IPS-11a (cell line): ENCODE measurements around the gene GORASP2.

Experiments used
- H3K4me3 ChIP-seq: one replicate; pipeline ENCODE4 v1.5.1; 2013; ENCODE audit warnings: low read depth, low read length, control low read depth

Gene GORASP2

GRCh38 chr2:170963386-170963785 is 34.3 kb downstream of the GORASP2 start:
- H3K4me3 ChIP-seq: no peak overlapping the region

- H3K4me3 ChIP-seq: no peak overlapping the region
Observed at GRCh38 chr2:170965446-170966225, 36.6 kb downstream of the GORASP2 start.

DNA sequence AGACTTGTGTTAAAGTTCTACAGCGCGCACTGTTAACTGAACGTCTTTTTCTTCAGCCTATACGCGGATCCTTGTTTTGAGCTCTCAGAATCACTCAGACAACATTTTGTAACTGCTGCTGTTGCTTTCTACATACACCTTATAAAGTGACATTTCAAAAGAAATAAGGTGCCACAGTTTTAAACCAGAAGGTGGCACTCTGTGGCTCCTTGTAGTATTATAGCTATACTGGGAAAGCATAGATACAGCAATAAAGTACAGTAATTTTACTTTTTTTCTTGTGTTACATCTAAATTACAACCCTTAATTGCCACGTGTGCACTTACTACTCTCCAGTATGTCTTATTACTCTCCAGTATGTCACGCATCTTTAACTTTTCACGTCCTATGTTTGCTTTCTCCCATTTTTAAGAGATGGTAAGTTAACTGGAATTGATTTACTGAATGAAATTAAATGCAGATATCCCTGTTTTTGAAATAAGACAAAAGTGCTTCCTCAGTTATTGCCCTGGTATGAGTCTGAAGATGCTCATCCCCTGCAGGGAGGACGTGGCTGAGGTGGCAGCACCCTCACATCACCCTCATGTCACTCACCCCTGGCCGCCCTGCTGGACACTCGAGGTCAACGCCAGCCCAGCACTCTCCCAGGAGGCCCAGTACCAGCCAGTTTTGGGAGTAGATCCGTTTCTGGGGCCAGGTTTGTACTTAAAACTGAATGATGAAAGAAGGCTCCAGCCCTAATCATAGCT is 37.8 kb downstream of the GORASP2 start:
- no peak overlapping the region for H3K4me3 ChIP-seq

DNA sequence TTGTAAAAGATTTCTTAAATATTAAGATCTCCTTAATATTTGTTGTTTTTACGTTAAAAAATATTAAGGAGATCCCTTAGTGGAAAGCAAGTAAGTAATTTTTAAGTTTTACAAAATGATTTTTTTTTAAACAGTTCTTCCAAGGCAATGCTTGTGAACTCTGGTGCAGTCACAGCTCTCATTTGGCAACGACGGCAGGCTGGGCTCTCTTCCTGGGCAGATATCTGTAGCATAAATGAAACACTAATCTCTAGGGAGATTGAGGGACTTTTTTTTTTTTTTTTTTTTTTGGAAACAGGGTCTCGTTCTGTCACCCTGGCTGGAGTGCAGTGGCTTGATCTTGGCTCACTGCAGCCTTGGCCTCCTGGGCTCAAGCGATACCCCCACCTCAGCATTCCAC is 38.5 kb downstream of the GORASP2 start:
- no peak overlapping the region for H3K4me3 ChIP-seq

GRCh38 chr2:170968205-170969003 is 39.4 kb downstream of the GORASP2 start:
- no peak overlapping the region for H3K4me3 ChIP-seq

DNA sequence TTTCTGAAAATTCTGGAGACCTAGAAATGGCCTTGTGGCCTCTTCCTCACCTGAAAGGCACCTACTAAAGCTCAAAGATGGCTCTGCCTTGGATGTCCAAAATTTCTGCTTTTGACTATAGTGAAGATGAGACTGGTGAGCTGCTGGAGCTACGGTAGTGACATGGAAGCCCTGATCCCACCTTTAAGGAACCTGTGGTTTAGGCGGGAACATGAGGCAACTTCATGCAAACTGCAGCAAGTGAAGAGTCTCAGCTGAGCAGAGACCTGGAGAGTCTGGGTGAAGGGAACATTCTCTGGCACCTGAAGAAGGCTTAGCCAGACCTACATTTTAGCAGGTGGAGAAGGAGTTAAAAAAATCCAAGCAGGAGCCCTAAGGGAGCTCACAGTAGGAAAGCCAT is 40.0 kb downstream of the GORASP2 start:
- H3K4me3 ChIP-seq: no peak overlapping the region

- H3K4me3 ChIP-seq: no peak overlapping the region
Observed at GRCh38 chr2:170969872-170970496, 40.9 kb downstream of the GORASP2 start.

GRCh38 chr2:170971071-170971470 is 42.0 kb downstream of the GORASP2 start:
- H3K4me3 ChIP-seq: no peak overlapping the region

- H3K4me3 ChIP-seq: no peak overlapping the region
Observed at GRCh38 chr2:170972296-170973224, 43.5 kb downstream of the GORASP2 start.

DNA sequence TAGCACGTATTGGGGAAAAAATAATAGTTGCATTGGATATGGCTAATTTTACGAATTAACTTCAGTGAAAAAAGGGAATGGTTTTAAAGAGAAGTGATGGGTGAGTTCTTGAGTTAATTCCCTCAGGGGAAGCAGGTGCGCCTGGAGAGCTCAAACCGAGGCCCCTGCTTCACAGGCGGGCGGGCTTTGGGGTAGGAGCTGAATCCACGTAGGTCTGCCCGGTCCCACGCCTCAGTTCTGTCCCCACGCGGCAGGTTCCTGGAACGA is 44.1 kb downstream of the GORASP2 start:
- no peak overlapping the region for H3K4me3 ChIP-seq

DNA sequence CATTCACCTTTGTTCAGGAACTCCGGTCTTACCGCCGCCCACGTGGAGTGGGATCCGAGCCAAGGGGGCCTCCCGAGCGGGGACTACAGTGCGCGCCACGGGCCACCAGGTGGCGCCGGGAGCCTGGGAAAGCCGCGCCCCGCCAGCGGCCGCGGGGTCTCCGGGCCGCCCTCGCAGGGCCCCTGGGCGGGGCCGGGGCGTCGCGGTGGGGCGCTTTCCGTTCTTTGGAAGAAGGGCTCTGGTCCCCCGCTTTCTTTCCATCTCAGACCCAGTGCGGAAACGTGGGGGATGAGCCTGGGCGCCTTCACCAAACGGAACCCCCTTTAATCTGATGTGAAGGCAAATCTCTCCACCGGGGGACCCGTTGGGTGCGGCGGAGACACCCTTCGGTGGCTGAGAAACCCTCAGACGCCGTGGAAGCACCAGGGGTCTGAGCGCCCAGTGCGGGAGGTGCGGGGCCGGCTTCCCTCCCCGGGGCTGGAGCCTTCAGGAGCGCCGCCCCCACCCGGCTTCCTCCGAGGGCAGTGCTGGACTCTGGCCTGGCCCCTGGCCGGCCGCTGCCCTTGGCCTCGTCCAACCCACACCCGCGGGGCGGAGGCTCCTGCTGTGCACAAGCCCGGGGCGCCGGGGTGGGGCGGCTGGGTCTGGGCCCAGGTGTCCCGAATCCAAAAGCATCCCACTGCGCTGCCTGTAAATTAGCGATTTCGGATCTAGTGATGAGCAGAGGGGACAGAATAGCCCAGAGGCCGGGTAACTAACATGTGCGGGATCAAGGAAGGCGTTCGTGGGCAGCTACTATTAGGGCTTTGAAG is 44.6 kb downstream of the GORASP2 start:
- H3K4me3 ChIP-seq: peak overlapping the region; percentile 14

GRCh38 chr2:170974304-170974993 is 45.4 kb downstream of the GORASP2 start:
- no peak overlapping the region for H3K4me3 ChIP-seq

DNA sequence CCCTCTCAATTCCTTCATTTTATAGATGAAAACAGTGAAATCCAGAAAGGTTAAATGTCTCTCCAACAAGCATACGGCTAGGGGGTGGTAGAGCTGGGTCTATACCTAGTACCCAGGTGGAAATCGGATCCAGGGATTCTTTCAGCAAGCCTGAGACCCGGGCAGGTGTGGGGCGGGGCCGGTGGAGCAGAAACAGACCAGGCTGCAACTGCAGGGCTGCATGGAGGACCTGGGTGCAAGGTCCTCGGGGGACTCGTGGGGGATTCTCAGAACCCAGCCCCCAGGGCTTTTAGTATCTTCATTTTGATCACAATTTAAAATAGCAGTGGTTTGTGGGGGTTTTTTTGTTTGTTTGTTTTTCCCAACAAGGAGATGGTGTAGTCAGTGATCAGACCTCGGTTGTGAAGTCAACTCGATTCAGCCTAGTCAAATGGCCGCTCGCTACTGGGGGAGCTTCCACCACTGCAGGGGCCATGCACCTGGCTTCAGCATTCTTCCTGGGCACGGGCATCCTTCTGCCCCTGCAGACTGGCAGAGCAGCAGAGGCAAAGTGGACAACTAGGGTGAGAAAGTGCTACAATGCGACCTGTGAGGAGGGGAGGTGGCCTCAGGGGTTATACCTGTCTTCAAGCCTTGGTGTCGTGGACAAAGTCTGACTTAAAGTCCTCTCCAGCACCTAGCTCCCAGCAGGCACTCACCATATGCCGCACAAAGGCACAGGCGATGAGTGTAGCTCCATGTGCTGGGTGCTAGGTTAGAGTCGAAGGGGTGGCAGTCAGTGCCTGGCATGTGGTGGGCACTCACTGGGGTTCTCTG is 46.3 kb downstream of the GORASP2 start:
- no peak overlapping the region for H3K4me3 ChIP-seq

- H3K4me3 ChIP-seq: no peak overlapping the region
Observed at GRCh38 chr2:170975943-170976270, 46.9 kb downstream of the GORASP2 start.

- no peak overlapping the region for H3K4me3 ChIP-seq
Observed at GRCh38 chr2:170984079-170984478, 55.0 kb downstream of the GORASP2 start.

DNA sequence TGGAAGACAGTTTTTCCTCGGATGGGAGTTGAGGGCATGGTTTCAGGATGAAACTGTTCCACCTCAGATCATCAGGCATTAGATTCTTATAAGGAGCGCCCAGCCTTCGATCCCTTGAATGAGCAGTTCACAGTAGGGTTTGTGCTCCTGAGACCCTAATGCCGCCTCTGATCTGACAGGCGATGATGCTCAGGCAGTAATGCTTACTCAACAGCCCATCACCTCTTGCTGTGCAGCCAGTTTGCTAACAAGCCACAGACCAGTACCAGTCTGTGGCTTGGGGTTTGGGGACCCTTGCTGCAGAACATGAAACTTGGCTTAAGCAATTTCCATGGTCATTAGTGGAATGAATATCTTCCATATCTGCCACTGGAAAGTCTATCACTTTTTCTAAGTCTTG is 56.4 kb downstream of the GORASP2 start:
- H3K4me3 ChIP-seq: no peak overlapping the region

DNA sequence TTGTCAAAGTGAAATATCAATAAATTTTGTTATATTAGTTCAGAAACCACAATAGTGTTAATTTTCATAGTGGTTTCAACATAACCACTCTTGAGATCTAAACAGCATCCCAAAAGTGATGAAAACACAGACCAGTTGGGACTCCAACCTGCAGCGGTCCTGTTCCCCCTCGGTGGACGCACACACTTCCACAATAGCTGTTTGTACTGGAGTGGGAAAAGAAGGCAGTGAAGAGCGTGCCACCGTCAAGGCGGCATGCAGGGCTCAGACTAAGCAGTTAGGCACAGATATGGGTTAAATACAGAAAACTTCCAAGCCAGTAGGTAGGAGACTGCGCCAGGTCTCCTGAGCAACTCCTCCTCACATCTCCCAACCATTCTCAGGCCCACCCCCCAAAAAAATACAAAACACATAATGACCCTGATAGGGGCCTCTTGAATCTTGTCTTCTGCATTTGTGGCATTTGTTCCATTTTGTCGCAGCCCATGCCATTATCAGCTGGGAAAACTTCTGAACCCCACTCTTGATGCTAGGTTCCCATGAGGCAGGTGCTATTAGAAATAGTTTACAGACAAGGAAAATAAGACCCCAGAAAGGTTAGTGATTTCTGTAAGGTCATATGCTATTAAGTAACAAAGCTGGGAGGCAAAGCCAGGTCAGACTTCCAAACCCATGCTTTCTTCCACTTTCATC is 57.7 kb downstream of the GORASP2 start:
- H3K4me3 ChIP-seq: no peak overlapping the region
